Measurements from ENCODE around the gene USP17L13. TPM values are rescaled to one million over a fixed set of nuclear protein-coding genes. Genes with fewer than 3 reads are reported as not detected.
"Not testable (repeated sequence)": the region's sequence is repeated elsewhere in the genome, so short reads cannot be mapped to it uniquely, and the experiment has no call there.

USP17L13 gene, protein sequence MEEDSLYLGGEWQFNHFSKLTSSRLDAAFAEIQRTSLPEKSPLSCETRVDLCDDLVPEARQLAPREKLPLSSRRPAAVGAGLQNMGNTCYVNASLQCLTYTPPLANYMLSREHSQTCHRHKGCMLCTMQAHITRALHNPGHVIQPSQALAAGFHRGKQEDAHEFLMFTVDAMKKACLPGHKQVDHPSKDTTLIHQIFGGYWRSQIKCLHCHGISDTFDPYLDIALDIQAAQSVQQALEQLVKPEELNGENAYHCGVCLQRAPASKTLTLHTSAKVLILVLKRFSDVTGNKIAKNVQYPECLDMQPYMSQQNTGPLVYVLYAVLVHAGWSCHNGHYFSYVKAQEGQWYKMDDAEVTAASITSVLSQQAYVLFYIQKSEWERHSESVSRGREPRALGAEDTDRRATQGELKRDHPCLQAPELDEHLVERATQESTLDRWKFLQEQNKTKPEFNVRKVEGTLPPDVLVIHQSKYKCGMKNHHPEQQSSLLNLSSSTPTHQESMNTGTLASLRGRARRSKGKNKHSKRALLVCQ
- not detected for total RNA-seq

DNA sequence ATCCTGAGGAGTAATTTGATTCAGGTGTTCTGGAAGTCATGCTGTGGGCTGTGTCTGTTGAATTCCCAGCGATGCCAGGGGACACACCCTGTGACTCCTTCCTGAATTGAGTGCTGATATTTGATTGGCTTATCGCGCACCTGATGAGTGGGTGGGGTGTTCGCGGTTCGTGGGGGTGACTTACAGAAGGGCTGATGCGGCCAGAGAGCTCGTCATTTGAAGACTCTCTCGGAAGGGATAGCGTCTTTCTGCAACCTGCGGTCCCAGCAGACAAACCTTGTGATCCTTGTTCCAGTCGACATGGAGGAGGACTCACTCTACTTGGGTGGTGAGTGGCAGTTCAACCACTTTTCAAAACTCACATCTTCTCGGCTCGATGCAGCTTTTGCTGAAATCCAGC lies at the start of gene USP17L13:
Gene USP17L13 (plus strand): TSS at position 301 of the 400 bp plus-strand sequence. CDS start 0 bp downstream, at position 301.
- H3K9me3 Mint-ChIP-seq; DNase-seq; H3K4me1 Mint-ChIP-seq (ENCODE audit: low read depth); H3K4me3 Mint-ChIP-seq; H3K27ac Mint-ChIP-seq; intact Hi-C loops (cut with micrococcal nuclease); POLR2A ChIA-PET; H3K36me3 Mint-ChIP-seq; H3K27me3 Mint-ChIP-seq; CTCF ChIA-PET: not testable (repeated sequence)

GRCh38 chr4:9210357-9210756 lies 14.3 kb upstream of the USP17L13 start, which contains the start of gene USP17L10:
USP17L10 (plus strand) TSS chr4:9210657; CDS start chr4:9210657, 0 bp downstream.
- intact Hi-C loops (cut with micrococcal nuclease); H3K36me3 Mint-ChIP-seq; H3K27ac Mint-ChIP-seq; CTCF ChIA-PET; H3K4me1 Mint-ChIP-seq (ENCODE audit: low read depth); DNase-seq; H3K27me3 Mint-ChIP-seq; POLR2A ChIA-PET; H3K9me3 Mint-ChIP-seq; H3K4me3 Mint-ChIP-seq: not testable (repeated sequence)

GRCh38 chr4:9214701-9215100 lies 10.0 kb upstream of the USP17L13 start:
- CTCF ChIA-PET; POLR2A ChIA-PET; intact Hi-C loops (cut with micrococcal nuclease): not testable (repeated sequence)

DNA sequence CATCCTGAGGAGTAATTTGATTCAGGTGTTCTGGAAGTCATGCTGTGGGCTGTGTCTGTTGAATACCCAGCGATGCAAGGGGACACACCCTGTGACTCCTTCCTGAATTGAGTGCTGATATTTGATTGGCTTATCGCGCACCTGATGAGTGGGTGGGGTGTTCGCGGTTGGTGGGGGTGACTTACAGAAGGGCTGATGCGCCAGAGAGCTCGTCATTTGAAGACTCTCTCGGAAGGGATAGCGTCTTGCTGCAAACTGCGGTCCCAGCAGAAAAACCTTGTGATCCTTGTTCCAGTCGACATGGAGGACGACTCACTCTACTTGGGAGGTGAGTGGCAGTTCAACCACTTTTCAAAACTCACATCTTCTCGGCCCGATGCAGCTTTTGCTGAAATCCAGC lies 9.6 kb upstream of the USP17L13 start, which contains the start of gene USP17L11:
Gene USP17L11 (plus strand): TSS at position 301 of the 400 bp plus-strand sequence. CDS start 0 bp downstream, at position 301.
- H3K9me3 Mint-ChIP-seq; H3K4me1 Mint-ChIP-seq (ENCODE audit: low read depth); H3K27ac Mint-ChIP-seq; H3K4me3 Mint-ChIP-seq; CTCF ChIA-PET; DNase-seq; H3K27me3 Mint-ChIP-seq; intact Hi-C loops (cut with micrococcal nuclease); POLR2A ChIA-PET; H3K36me3 Mint-ChIP-seq: not testable (repeated sequence)

More at GRCh38 chr4:9214701-9215100, 10.0 kb upstream of the USP17L13 start:
- not testable (repeated sequence) for H3K27ac Mint-ChIP-seq; H3K36me3 Mint-ChIP-seq; H3K27me3 Mint-ChIP-seq; H3K4me3 Mint-ChIP-seq; H3K9me3 Mint-ChIP-seq; H3K4me1 Mint-ChIP-seq (ENCODE audit: low read depth); DNase-seq

GRCh38 chr4:9219852-9220251 lies 4.8 kb upstream of the USP17L13 start, which contains the start of gene USP17L12:
USP17L12 (plus strand) TSS chr4:9220152; CDS start chr4:9220152, 0 bp downstream.
- DNase-seq; POLR2A ChIA-PET; H3K27me3 Mint-ChIP-seq; H3K27ac Mint-ChIP-seq; CTCF ChIA-PET; H3K9me3 Mint-ChIP-seq; H3K4me3 Mint-ChIP-seq; intact Hi-C loops (cut with micrococcal nuclease); H3K36me3 Mint-ChIP-seq; H3K4me1 Mint-ChIP-seq (ENCODE audit: low read depth): not testable (repeated sequence)

GRCh38 chr4:9230249-9230648 lies 5.6 kb downstream of the USP17L13 start:
- not testable (repeated sequence) for H3K36me3 Mint-ChIP-seq, DNase-seq

DNA sequence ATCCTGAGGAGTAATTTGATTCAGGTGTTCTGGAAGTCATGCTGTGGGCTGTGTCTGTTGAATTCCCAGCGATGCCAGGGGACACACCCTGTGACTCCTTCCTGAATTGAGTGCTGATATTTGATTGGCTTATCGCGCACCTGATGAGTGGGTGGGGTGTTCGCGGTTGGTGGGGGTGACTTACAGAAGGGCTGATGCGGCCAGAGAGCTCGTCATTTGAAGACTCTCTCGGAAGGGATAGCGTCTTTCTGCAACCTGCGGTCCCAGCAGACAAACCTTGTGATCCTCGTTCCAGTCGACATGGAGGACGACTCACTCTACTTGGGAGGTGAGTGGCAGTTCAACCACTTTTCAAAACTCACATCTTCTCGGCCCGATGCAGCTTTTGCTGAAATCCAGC lies 9.4 kb downstream of the USP17L13 start, which contains the start of gene USP17L15:
Gene USP17L15 (plus strand): TSS at position 301 of the 400 bp plus-strand sequence. CDS start 0 bp downstream, at position 301.
- CTCF ChIA-PET; intact Hi-C loops (cut with micrococcal nuclease); H3K36me3 Mint-ChIP-seq: not testable (repeated sequence)

More at GRCh38 chr4:9230249-9230648, 5.6 kb downstream of the USP17L13 start:
- intact Hi-C loops (cut with micrococcal nuclease); H3K4me3 Mint-ChIP-seq; H3K27ac Mint-ChIP-seq; CTCF ChIA-PET; H3K27me3 Mint-ChIP-seq; POLR2A ChIA-PET; H3K9me3 Mint-ChIP-seq; H3K4me1 Mint-ChIP-seq (ENCODE audit: low read depth): not testable (repeated sequence)

GRCh38 chr4:9238461-9238860 lies 13.8 kb downstream of the USP17L13 start:
- intact Hi-C loops (cut with micrococcal nuclease); H3K27me3 Mint-ChIP-seq; H3K36me3 Mint-ChIP-seq; CTCF ChIA-PET; H3K27ac Mint-ChIP-seq; H3K4me1 Mint-ChIP-seq (ENCODE audit: low read depth); H3K4me3 Mint-ChIP-seq; POLR2A ChIA-PET; H3K9me3 Mint-ChIP-seq: not testable (repeated sequence)
- peak; percentile 9 for DNase-seq

More for the DNA sequence above, 9.4 kb downstream of the USP17L13 start, which contains the start of gene USP17L15:
- H3K4me3 Mint-ChIP-seq; H3K27ac Mint-ChIP-seq; POLR2A ChIA-PET; H3K9me3 Mint-ChIP-seq; H3K27me3 Mint-ChIP-seq; H3K4me1 Mint-ChIP-seq (ENCODE audit: low read depth); DNase-seq: not testable (repeated sequence)

DNA sequence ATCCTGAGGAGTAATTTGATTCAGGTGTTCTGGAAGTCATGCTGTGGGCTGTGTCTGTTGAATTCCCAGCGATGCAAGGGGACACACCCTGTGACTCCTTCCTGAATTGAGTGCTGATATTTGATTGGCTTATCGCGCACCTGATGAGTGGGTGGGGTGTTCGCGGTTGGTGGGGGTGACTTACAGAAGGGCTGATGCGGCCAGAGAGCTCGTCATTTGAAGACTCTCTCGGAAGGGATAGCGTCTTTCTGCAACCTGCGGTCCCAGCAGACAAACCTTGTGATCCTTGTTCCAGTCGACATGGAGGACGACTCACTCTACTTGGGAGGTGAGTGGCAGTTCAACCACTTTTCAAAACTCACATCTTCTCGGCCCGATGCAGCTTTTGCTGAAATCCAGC lies 18.9 kb downstream of the USP17L13 start, which contains the start of gene USP17L17:
Gene USP17L17 (plus strand): TSS at position 301 of the 400 bp plus-strand sequence. CDS start 0 bp downstream, at position 301.
- intact Hi-C loops (cut with micrococcal nuclease); H3K4me3 Mint-ChIP-seq; H3K36me3 Mint-ChIP-seq; H3K9me3 Mint-ChIP-seq; DNase-seq; H3K4me1 Mint-ChIP-seq (ENCODE audit: low read depth); CTCF ChIA-PET; H3K27ac Mint-ChIP-seq; POLR2A ChIA-PET; H3K27me3 Mint-ChIP-seq: not testable (repeated sequence)

GRCh38 chr4:9247953-9248680 lies 23.4 kb downstream of the USP17L13 start, which contains the start of gene USP17L18:
USP17L18 (plus strand) TSS chr4:9248630; CDS start chr4:9248630, 0 bp downstream.
- CTCF ChIA-PET; H3K36me3 Mint-ChIP-seq; H3K4me3 Mint-ChIP-seq; POLR2A ChIA-PET; H3K27ac Mint-ChIP-seq; H3K4me1 Mint-ChIP-seq (ENCODE audit: low read depth); H3K27me3 Mint-ChIP-seq; intact Hi-C loops (cut with micrococcal nuclease); H3K9me3 Mint-ChIP-seq: not testable (repeated sequence)
- peak; percentile 6 for DNase-seq

DNA sequence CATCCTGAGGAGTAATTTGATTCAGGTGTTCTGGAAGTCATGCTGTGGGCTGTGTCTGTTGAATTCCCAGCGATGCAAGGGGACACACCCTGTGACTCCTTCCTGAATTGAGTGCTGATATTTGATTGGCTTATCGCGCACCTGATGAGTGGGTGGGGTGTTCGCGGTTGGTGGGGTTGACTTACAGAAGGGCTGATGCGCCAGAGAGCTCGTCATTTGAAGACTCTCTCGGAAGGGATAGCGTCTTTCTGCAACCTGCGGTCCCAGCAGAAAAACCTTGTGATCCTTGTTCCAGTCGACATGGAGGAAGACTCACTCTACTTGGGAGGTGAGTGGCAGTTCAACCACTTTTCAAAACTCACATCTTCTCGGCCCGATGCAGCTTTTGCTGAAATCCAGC lies 28.4 kb downstream of the USP17L13 start, which contains the start of gene USP17L19:
Gene USP17L19 (plus strand): TSS at position 301 of the 400 bp plus-strand sequence. CDS start 0 bp downstream, at position 301.
- CTCF ChIA-PET; H3K4me1 Mint-ChIP-seq (ENCODE audit: low read depth); intact Hi-C loops (cut with micrococcal nuclease); POLR2A ChIA-PET; H3K36me3 Mint-ChIP-seq; H3K27ac Mint-ChIP-seq; H3K4me3 Mint-ChIP-seq; DNase-seq; H3K9me3 Mint-ChIP-seq; H3K27me3 Mint-ChIP-seq: not testable (repeated sequence)

GRCh38 chr4:9257824-9258223 lies 33.1 kb downstream of the USP17L13 start, which contains the start of gene USP17L20:
USP17L20 (plus strand) TSS chr4:9258124; CDS start chr4:9258124, 0 bp downstream.
- intact Hi-C loops (cut with micrococcal nuclease); H3K9me3 Mint-ChIP-seq; H3K27me3 Mint-ChIP-seq; DNase-seq; H3K36me3 Mint-ChIP-seq; CTCF ChIA-PET; H3K4me3 Mint-ChIP-seq; H3K4me1 Mint-ChIP-seq (ENCODE audit: low read depth); POLR2A ChIA-PET; H3K27ac Mint-ChIP-seq: not testable (repeated sequence)

All from activated CD4-positive, alpha-beta memory T cell treated with anti-CD3 and anti-CD28 coated beads for 36 hours (primary cell).